ENCODE results near the gene CDIPT. TPM values are rescaled to one million over a fixed set of nuclear protein-coding genes. Genes with fewer than 3 reads are reported as not detected.

Gene CDIPT
- total and polyA plus RNA-seq, 2 donors from 2014 or later, result 85.9 to 148 TPM

DNA sequence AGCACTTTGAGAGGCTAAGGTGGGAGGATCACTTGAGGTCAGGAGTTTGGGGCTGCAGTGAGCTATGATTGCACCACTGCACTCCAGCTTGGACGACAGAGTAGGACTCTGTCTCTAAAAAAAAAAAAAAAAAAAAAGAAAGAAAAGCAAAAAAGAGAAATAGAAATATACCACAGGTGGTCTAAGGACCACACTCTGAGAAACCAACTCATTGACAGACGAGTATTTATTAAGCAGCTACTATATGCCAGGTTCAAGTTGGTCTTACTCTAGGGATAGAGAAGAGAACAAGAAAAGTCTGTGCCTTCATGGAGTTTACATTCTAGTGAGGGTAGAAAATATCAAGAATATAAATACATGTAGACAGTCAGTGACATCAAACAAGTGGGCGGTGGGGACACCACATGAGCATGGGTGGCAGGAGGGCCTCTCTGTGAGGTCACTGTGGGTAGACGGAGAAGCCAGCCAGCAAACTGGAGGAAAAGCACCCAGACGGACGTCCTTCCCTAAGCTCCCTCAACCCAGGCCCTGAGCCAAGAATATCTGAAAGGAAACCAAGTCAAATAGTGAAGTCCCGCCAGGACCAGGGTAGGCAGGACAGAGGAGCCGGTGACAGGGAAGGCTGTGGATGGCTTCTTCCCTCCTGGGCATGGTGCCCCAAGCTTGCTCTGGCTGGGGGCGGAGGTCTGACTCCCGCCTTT is 4.7 kb downstream of the CDIPT start:
- Histone ChIP-seq H3K9ac (ENCODE audit: low read length in 3 of 3) (no peak overlapping the region), H3K9me3 (ENCODE audit: control insufficient read depth in 2 of 3, insufficient read depth in 1 of 3, low read length in 3 of 3) (no peaks in the 10 kb centered on the region), H3K27ac (ENCODE audit: low read depth in 2 of 2, low read length in 2 of 2) (no peak overlapping the region), H3K36me3 (ENCODE audit: control insufficient read depth in 2 of 3, insufficient read depth in 3 of 3, low read length in 3 of 3) (peaks cover 0 to 5% (median 0%) of the 10 kb centered on the region in 3 donors), H3K27me3 (ENCODE audit: control insufficient read depth, insufficient read depth, low read length) (no peaks in the 10 kb centered on the region), H3K4me3 (ENCODE audit: low read length in 3 of 3) (no peak overlapping the region), H3K4me1 (ENCODE audit: control insufficient read depth in 2 of 3, insufficient read depth in 2 of 3, low read depth in 1 of 3, low read length in 3 of 3) (peaks cover 0 to 12% (median 5%) of the 10 kb centered on the region in 3 donors)
- DNase-seq (no peak), FAIRE-seq (no peak)
- TF ChIP-seq CTCF (IDR thresholded peaks at IDR 0.05; ENCODE audit: borderline replicate concordance, extremely low read depth, insufficient read depth), result no peak
- intact Hi-C loops (cut with DNase I), result no loop called here

- H3K9me3 ChIP-seq (ENCODE audit: control insufficient read depth in 2 of 3, insufficient read depth in 1 of 3, low read length in 3 of 3), result no peaks in the 10 kb centered on the region
- intact Hi-C loops (cut with DNase I), result no loop called here
- H3K36me3 ChIP-seq (ENCODE audit: control insufficient read depth in 2 of 3, insufficient read depth in 3 of 3, low read length in 3 of 3), result peaks cover 0 to 5% (median 0%) of the 10 kb centered on the region in 3 donors
- no peak for DNase-seq
- H3K27me3 ChIP-seq (ENCODE audit: control insufficient read depth, insufficient read depth, low read length), result no peaks in the 10 kb centered on the region
- H3K27ac ChIP-seq (ENCODE audit: low read depth in 2 of 2, low read length in 2 of 2), result no peak overlapping the region
- peaks cover 0 to 10% (median 5%) of the 10 kb centered on the region in 3 donors for H3K4me1 ChIP-seq (ENCODE audit: control insufficient read depth in 2 of 3, insufficient read depth in 2 of 3, low read depth in 1 of 3, low read length in 3 of 3)
- no peak overlapping the region for H3K4me3 ChIP-seq (ENCODE audit: low read length in 3 of 3)
- no peak for TF ChIP-seq CTCF (IDR thresholded peaks at IDR 0.05; ENCODE audit: borderline replicate concordance, extremely low read depth, insufficient read depth)
- FAIRE-seq, result no peak
- no peak overlapping the region for H3K9ac ChIP-seq (ENCODE audit: low read length in 3 of 3)
These were observed 5.8 kb downstream of the CDIPT start for GRCh38 chr16:29857133-29857760.

DNA sequence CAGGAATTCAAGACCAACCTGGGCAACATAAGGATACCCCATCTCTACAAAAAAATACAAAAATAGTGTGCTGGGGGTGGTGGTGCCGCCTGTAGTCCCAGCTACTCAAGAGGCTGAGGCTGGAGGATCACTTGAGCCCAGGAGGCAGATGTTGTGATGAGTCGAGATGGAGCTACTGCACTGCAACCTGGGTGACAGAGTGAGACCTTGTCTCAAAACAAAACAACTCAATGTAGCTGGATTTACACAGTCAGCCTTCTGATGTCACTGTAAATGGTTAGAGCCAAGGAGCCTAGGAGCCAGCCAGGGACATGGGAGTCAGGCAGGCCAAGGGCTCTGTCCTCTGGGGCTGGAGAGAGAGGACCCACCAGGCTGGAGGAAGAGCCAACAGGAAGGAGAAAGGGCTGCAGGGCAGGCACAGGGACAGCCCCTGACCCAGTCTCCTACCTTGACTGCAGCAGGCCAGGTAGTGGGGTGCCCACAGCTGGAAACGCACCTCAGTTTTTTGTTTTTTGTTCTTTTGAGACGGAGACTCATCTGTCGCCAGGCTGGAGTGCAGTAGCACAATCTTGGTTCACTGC is 8.4 kb downstream of the CDIPT start:
- Histone ChIP-seq H3K27me3 (ENCODE audit: control insufficient read depth, insufficient read depth, low read length) (no peaks in the 10 kb centered on the region), H3K4me1 (ENCODE audit: control insufficient read depth in 2 of 3, insufficient read depth in 2 of 3, low read depth in 1 of 3, low read length in 3 of 3) (no peaks in the 10 kb centered on the region), H3K36me3 (ENCODE audit: control insufficient read depth in 2 of 3, insufficient read depth in 3 of 3, low read length in 3 of 3) (peaks cover 0 to 5% (median 0%) of the 10 kb centered on the region in 3 donors), H3K9me3 (ENCODE audit: control insufficient read depth in 2 of 3, insufficient read depth in 1 of 3, low read length in 3 of 3) (no peaks in the 10 kb centered on the region), H3K27ac (ENCODE audit: low read depth in 2 of 2, low read length in 2 of 2) (no peak overlapping the region), H3K9ac (ENCODE audit: low read length in 3 of 3) (no peak overlapping the region), H3K4me3 (ENCODE audit: low read length in 3 of 3) (no peak overlapping the region)
- no peak for TF ChIP-seq CTCF (IDR thresholded peaks at IDR 0.05; ENCODE audit: borderline replicate concordance, extremely low read depth, insufficient read depth)
- FAIRE-seq (no peak), DNase-seq (no peak)
- intact Hi-C loops (cut with DNase I), result no loop called here

All from kidney (tissue), 14 donors.